ENCODE results near the gene ANXA9.

The ANXA9 gene

DNA sequence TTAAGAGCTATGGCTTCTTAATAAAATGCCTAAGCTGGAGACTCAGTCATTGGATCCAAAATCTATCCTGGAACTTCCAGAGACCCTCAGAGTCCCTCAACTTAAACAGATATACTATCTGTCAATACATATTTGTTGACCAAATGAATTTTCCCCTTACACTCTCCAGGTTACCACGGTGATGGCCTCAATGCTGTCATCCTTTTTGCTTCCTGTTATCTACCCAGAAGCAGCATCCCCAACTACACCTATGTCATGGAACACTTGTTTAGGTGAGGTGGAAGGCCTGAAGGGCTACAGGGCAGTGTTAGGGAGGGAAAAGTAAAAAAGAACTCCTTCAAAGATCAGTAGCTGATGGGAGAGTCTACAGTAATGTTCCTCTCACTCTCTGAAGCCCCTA is 61.1 kb downstream of the ANXA9 start:
- H3K27ac ChIP-seq (replicated peaks): no peak overlapping the region
- peaks cover 6% of the 10 kb centered on the region for H3K27me3 ChIP-seq (ENCODE audit: insufficient read depth, poor library complexity, severe bottlenecking)
- H3K4me3 ChIP-seq (replicated peaks; ENCODE audit: insufficient read depth, low read length): no peak overlapping the region
- no peak for DNase-seq (ENCODE audit: low read depth in 1 of 2, low spot score in 1 of 2)
- TF ChIP-seq REST (IDR thresholded peaks at IDR 0.05; ENCODE audit: insufficient replicate concordance, low read depth) (no peak), POLR2AphosphoS5 (IDR thresholded peaks at IDR 0.05; ENCODE audit: low read depth) (no peak), SPI1 (IDR thresholded peaks at IDR 0.05; ENCODE audit: borderline replicate concordance, low read depth) (no peak), CTCF (IDR thresholded peaks at IDR 0.05; ENCODE audit: insufficient read depth, low read length) (no peak), GABPA (IDR thresholded peaks at IDR 0.05; ENCODE audit: low read depth) (no peak)
